K562 (cell line): ENCODE data around the gene PSMB10. TPM values are rescaled to one million over a fixed set of nuclear protein-coding genes. Genes with fewer than 3 reads are reported as not detected.
A peak's percentile ranks its signal among the peaks of the same experiment; 100 is the strongest.

Source experiments
- ADNP ChIP-seq: fragments of 200-800 bp; sonication (Bioruptor generic); IDR thresholded peaks from 2 replicates; pipeline ENCODE4 v1.6.1; 2016; ENCODE audit warnings: missing genetic modification characterization, missing compliant biosample characterization
- ASH1L ChIP-seq: fragments of 450-650 bp; IDR thresholded peaks from 2 replicates; pipeline ENCODE4 v1.6.1; 2018; ENCODE audit warnings: borderline replicate concordance, mild to moderate bottlenecking, low read depth; ENCODE audit not compliant: partially characterized antibody
- BRCA1 ChIP-seq, 2 experiments: fragments of 450-650 bp in 1 of 2; sonication (generic) in 1 of 2; formaldehyde crosslinking in 1 of 2; IDR thresholded peaks; 2 replicates each; pipeline versions ENCODE4 v1.5.0 to v1.6.1; 2017 to 2020; ENCODE audit warnings: mild to moderate bottlenecking in 1 of 2, missing genetic modification reagents in 1 of 2
- EP300 ChIP-seq: IDR thresholded peaks from 2 replicates; pipeline ENCODE4 v1.6.1; 2012; ENCODE audit warnings: low read length, improper control_type of control experiment
- FOXJ2 ChIP-seq: fragments of 200-800 bp; sonication (Bioruptor generic); IDR thresholded peaks from 2 replicates; pipeline ENCODE4 v1.6.1; 2016; ENCODE audit warnings: missing genetic modification characterization, missing compliant biosample characterization
- KDM5B ChIP-seq: fragments of 200-600 bp; sonication (generic); IDR thresholded peaks from 2 replicates; pipeline ENCODE4 v1.6.1; 2012; ENCODE audit warnings: low read depth, mild to moderate bottlenecking, moderate library complexity, low read length, control low read depth, inconsistent platforms; ENCODE audit not compliant: insufficient replicate concordance
- NELFE ChIP-seq: IDR thresholded peaks from 2 replicates; pipeline ENCODE4 v1.6.1; 2011; ENCODE audit warnings: mild to moderate bottlenecking; ENCODE audit not compliant: insufficient read depth, insufficient read length
- NFE2L1 ChIP-seq: fragments of 450-650 bp; IDR thresholded peaks from 2 replicates; pipeline ENCODE4 v1.6.1; 2016; ENCODE audit warnings: missing genetic modification characterization, low read depth, mild to moderate bottlenecking, missing compliant biosample characterization, moderate library complexity, borderline replicate concordance
- NFRKB ChIP-seq: fragments of 450-650 bp; IDR thresholded peaks from 2 replicates; pipeline ENCODE4 v1.6.1; 2016; ENCODE audit warnings: low read depth
- POLR2AphosphoS5 ChIP-seq: IDR thresholded peaks from 2 replicates; pipeline ENCODE4 v1.6.1; 2011; ENCODE audit warnings: mild to moderate bottlenecking, low read depth, low read length, moderate library complexity; ENCODE audit not compliant: control insufficient read depth, insufficient read depth
- RBM39 ChIP-seq: fragments of 200-400 bp; formaldehyde crosslinking; optimal IDR thresholded peaks from 2 replicates; pipeline ENCODE3; 2018; ENCODE audit warnings: low read depth, low read length
- RUNX1 ChIP-seq: sonication (generic); IDR thresholded peaks from 2 replicates; pipeline ENCODE4 v1.6.1; 2016; ENCODE audit warnings: antibody characterized with exemption, low read depth
- SRSF7 ChIP-seq: fragments of 200-400 bp; formaldehyde crosslinking; optimal IDR thresholded peaks from 2 replicates; pipeline ENCODE3; 2017; ENCODE audit warnings: mild to moderate bottlenecking, low read depth, low read length
- TRIM25 ChIP-seq: fragments of 450-650 bp; IDR thresholded peaks from 2 replicates; pipeline ENCODE4 v1.7.0; 2016; ENCODE audit warnings: borderline replicate concordance
- XRCC4 ChIP-seq: IDR thresholded peaks from one replicate; pipeline ENCODE4 v1.6.1; 2011; ENCODE audit not compliant: insufficient read depth, insufficient read length; ENCODE audit errors: extremely low read depth
- ZNF124 ChIP-seq: sonication (generic); formaldehyde crosslinking; IDR thresholded peaks from 2 replicates; pipeline ENCODE4 v1.8.1; 2022; ENCODE audit warnings: missing genetic modification reagents
- ZNF197 ChIP-seq: fragments of 200-800 bp; sonication (Bioruptor generic); IDR thresholded peaks from 2 replicates; pipeline ENCODE4 v1.6.1; 2016; ENCODE audit warnings: low read depth, missing genetic modification characterization, missing compliant biosample characterization
- ZNF445 ChIP-seq: fragments of 250-450 bp; sonication (Bioruptor Pico); IDR thresholded peaks from 2 replicates; pipeline ENCODE4 v1.4.0; 2020; ENCODE audit warnings: low read depth, mild to moderate bottlenecking, moderate library complexity
- polyA plus RNA-seq, 8 experiments: library from polyadenylated mRNA; depleted of rRNA in 4 of 8; stranded (reverse) in 5 of 8; unstranded in 3 of 8; fragments of >200 nt; fragmentation: Nextera tagmentation in 2 of 8; fragmentation: Illumina TruSeq in 1 of 8; extraction: Ambion mirVana in 2 of 8; extraction: Trizol in 1 of 8; gene quantifications; 2 replicates each; pipeline versions ENCODE4 v1.2.1 to v1.2.3, GENCODE V29; 2011 to 2014; ENCODE audit warnings: inconsistent platforms in 1 of 8, missing spikeins in 1 of 8
- total RNA-seq, 7 experiments: library from RNA; depleted of rRNA in 6 of 7; stranded (reverse); fragments of >200 nt in 6 of 7; fragmentation: Illumina TruSeq in 2 of 7; extraction: Trizol in 2 of 7; gene quantifications; 2 replicates each; pipeline versions ENCODE4 v1.2.1 to v1.2.3, GENCODE V29; 2011 to 2021; ENCODE audit warnings: low replicate concordance in 1 of 7
- TF ChIP-seq, protein P1 (sequence below): fragments of 450-650 bp; IDR thresholded peaks from 2 replicates; pipeline ENCODE4 v1.6.1; 2017; ENCODE audit warnings: antibody characterized with exemption
- TF ChIP-seq, protein P2 (sequence below), 2 experiments: fragments of 250-450 bp in 1 of 2; fragments of 450-650 bp in 1 of 2; sonication (Bioruptor Pico) in 1 of 2; IDR thresholded peaks; 2 replicates each; pipeline versions ENCODE4 v1.6.1 to v1.8.0; 2016 to 2021; ENCODE audit warnings: mild to moderate bottlenecking in 2 of 2, moderate library complexity in 2 of 2, missing compliant biosample characterization in 1 of 2, missing genetic modification characterization in 1 of 2
- TF ChIP-seq, protein P3 (sequence below): sonication (generic); formaldehyde crosslinking; IDR thresholded peaks from 2 replicates; pipeline ENCODE4 v1.8.0; 2022; ENCODE audit warnings: mild to moderate bottlenecking, missing genetic modification reagents

PSMB10 gene
- total and polyA plus RNA-seq, 9 of the 15 experiments (the other 6 are each of a cell fraction or from before 2014, with no cell fraction given) = 11.7 to 105 (median 51.0) TPM

- TF ChIP-seq NFE2L1 (tag) = no peak
- TF ChIP-seq POLR2AphosphoS5 = peak; percentile 63; the same call in 1 of the 2 replicates
- TF ChIP-seq ZNF124 (CRISPR knock-in tag) = no peak
- peak; percentile 70 for TF ChIP-seq ADNP (tag)
- TF ChIP-seq BRCA1 (IDR thresholded peaks at IDR 0.05) = no peak
- no peak for TF ChIP-seq BRCA1 (CRISPR knock-in tag; IDR thresholded peaks at IDR 0.05)
- TF ChIP-seq TRIM25 = no peak
- no peak for TF ChIP-seq RUNX1
- no peak for TF ChIP-seq NFRKB
- peak; percentile 75 for TF ChIP-seq KDM5B
- no peak for TF ChIP-seq XRCC4
- TF ChIP-seq, protein P1, sequence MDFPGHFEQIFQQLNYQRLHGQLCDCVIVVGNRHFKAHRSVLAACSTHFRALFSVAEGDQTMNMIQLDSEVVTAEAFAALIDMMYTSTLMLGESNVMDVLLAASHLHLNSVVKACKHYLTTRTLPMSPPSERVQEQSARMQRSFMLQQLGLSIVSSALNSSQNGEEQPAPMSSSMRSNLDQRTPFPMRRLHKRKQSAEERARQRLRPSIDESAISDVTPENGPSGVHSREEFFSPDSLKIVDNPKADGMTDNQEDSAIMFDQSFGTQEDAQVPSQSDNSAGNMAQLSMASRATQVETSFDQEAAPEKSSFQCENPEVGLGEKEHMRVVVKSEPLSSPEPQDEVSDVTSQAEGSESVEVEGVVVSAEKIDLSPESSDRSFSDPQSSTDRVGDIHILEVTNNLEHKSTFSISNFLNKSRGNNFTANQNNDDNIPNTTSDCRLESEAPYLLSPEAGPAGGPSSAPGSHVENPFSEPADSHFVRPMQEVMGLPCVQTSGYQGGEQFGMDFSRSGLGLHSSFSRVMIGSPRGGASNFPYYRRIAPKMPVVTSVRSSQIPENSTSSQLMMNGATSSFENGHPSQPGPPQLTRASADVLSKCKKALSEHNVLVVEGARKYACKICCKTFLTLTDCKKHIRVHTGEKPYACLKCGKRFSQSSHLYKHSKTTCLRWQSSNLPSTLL = no peak
- TF ChIP-seq EP300 = no peak
- TF ChIP-seq SRSF7 = no peak
- TF ChIP-seq FOXJ2 (tag) = no peak
- no peak for TF ChIP-seq RBM39
- no peak for TF ChIP-seq ZNF445 (CRISPR knock-in tag)
- TF ChIP-seq NELFE = no peak
- no peak for TF ChIP-seq ASH1L
- TF ChIP-seq, protein P2, sequence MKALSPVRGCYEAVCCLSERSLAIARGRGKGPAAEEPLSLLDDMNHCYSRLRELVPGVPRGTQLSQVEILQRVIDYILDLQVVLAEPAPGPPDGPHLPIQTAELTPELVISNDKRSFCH (CRISPR knock-in tag; IDR thresholded peaks at IDR 0.05) = no peak
- TF ChIP-seq, protein P2 (tag; IDR thresholded peaks at IDR 0.05) = peak; percentile 87
- TF ChIP-seq, protein P3, sequence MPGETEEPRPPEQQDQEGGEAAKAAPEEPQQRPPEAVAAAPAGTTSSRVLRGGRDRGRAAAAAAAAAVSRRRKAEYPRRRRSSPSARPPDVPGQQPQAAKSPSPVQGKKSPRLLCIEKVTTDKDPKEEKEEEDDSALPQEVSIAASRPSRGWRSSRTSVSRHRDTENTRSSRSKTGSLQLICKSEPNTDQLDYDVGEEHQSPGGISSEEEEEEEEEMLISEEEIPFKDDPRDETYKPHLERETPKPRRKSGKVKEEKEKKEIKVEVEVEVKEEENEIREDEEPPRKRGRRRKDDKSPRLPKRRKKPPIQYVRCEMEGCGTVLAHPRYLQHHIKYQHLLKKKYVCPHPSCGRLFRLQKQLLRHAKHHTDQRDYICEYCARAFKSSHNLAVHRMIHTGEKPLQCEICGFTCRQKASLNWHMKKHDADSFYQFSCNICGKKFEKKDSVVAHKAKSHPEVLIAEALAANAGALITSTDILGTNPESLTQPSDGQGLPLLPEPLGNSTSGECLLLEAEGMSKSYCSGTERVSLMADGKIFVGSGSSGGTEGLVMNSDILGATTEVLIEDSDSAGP (CRISPR knock-in tag) = no peak
- no peak for TF ChIP-seq ZNF197
Measured at GRCh38 chr16:67968400-67969253, 32.0 kb upstream of the PSMB10 start, which contains the start of gene SLC12A4 (continued).
